OCI-LY1 (cell line): Measurements from ENCODE around the gene DHRS7C.
A peak's percentile ranks its signal among the peaks of the same experiment; 100 is the strongest.

Experiments
- H2AFZ ChIP-seq: fragments of 200-600 bp; sonication (generic), shearing (Covaris generic); 2 replicates; pipeline ENCODE4 v1.6.0; 2014; ENCODE audit warnings: antibody characterized with exemption, mild to moderate bottlenecking, low read length
- H3F3A ChIP-seq: fragments of 200-600 bp; sonication (generic), shearing (Covaris generic); 2 replicates; pipeline ENCODE4 v1.6.0; 2014; ENCODE audit warnings: mild to moderate bottlenecking, antibody characterized with exemption, low read length, moderate library complexity; ENCODE audit not compliant: insufficient read depth
- H3K27ac ChIP-seq: fragments of 200-600 bp; sonication (generic); 2 replicates; pipeline ENCODE4 v1.5.1; 2014; ENCODE audit warnings: low read length, mixed run types, mild to moderate bottlenecking, low read depth; ENCODE audit not compliant: poor library complexity, severe bottlenecking
- H3K27me3 ChIP-seq: fragments of 200-600 bp; sonication (generic); 2 replicates; pipeline ENCODE4 v1.6.0; 2014; ENCODE audit warnings: antibody characterized with exemption, mild to moderate bottlenecking, low read length, moderate library complexity; ENCODE audit not compliant: insufficient read depth
- H3K36me3 ChIP-seq: fragments of 200-600 bp; sonication (generic); 2 replicates; pipeline ENCODE4 v1.6.1; 2014; ENCODE audit warnings: mild to moderate bottlenecking, antibody characterized with exemption, low read length, moderate library complexity, mixed read lengths; ENCODE audit not compliant: insufficient read depth
- H3K4me1 ChIP-seq: fragments of 200-600 bp; sonication (generic); 2 replicates; pipeline ENCODE4 v1.5.1; 2014; ENCODE audit warnings: mild to moderate bottlenecking, low read length, moderate library complexity; ENCODE audit not compliant: insufficient read depth, severe bottlenecking
- H3K4me2 ChIP-seq: fragments of 200-600 bp; sonication (generic), shearing (Covaris generic); 2 replicates; pipeline ENCODE4 v1.6.1; 2014; ENCODE audit warnings: low read length
- H3K4me3 ChIP-seq: fragments of 200-600 bp; sonication (generic); 2 replicates; pipeline ENCODE4 v1.5.1; 2014; ENCODE audit warnings: low read length, low read depth, mild to moderate bottlenecking, mixed read lengths; ENCODE audit not compliant: poor library complexity, severe bottlenecking
- H3K79me2 ChIP-seq: fragments of 200-600 bp; shearing (Covaris generic); 2 replicates; pipeline ENCODE4 v1.6.1; 2016; ENCODE audit warnings: mixed run types, low read length, mixed read lengths; ENCODE audit not compliant: insufficient read depth
- H3K9ac ChIP-seq: fragments of 200-600 bp; sonication (generic), shearing (Covaris generic); 2 replicates; pipeline ENCODE4 v1.6.1; 2014; ENCODE audit warnings: mild to moderate bottlenecking, low read length, mixed read lengths
- H3K9me2 ChIP-seq: fragments of 200-600 bp; sonication (generic), shearing (Covaris generic); 2 replicates; pipeline ENCODE4 v1.6.1; 2014; ENCODE audit warnings: low read depth, mild to moderate bottlenecking, low read length, mixed read lengths
- H3K9me3 ChIP-seq: fragments of 200-600 bp; shearing (Covaris generic); 2 replicates; pipeline ENCODE4 v1.6.1; 2014; ENCODE audit warnings: low read length, mixed read lengths
- H4K20me1 ChIP-seq: fragments of 200-600 bp; sonication (generic), shearing (Covaris generic); 2 replicates; pipeline ENCODE4 v1.6.0; 2016; ENCODE audit warnings: mild to moderate bottlenecking, low read length; ENCODE audit not compliant: insufficient read depth
- EZH2 ChIP-seq: fragments of 200-600 bp; sonication (generic), shearing (Covaris generic); IDR thresholded peaks from 2 replicates; pipeline ENCODE4 v1.8.0; 2017; ENCODE audit warnings: borderline replicate concordance, mixed run types, mild to moderate bottlenecking, antibody characterized with exemption, low read length, moderate library complexity, mixed read lengths
- TF ChIP-seq, protein P1 (sequence below): fragments of 200-600 bp; sonication (generic), shearing (Covaris generic); IDR thresholded peaks from 2 replicates; pipeline ENCODE4 v1.5.1; 2017; ENCODE audit warnings: mild to moderate bottlenecking, antibody characterized with exemption, low read length, moderate library complexity, mixed read lengths

DHRS7C gene

DNA sequence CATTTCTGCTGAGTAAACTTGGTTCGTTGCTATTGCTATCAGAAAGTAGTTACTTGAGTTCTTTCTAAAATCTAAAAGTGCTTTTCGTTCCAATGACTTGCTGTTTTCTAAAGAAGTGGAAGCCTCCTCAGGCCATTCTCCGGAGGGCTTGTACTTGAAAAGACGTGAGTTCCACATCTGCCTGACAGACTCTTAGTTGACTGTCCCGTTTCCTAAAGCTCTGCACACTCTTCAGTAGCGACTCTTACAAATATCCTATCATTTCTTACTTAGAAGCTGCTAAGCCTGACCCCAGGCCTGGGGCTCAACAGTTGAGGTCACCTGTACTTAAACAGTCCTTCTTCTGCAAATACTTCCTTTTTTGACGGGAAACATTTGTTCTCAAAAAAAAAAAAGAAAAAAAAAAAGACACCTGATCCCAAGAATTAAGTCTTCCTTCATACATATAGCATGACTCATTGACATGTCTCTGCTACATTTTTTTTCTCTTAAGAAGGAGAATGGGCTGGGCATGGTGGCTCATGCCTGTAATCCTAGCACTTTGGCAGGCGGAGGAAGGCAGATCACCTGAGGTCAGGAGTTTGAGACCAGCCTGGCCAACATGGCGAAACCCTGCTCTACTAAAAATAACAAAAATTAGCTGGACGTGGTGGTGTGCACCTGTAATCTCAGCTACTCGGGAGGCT, 61.5 kb downstream of the DHRS7C start:
- H3K9ac ChIP-seq: no peak overlapping the region
- H3F3A ChIP-seq: no peaks in the 10 kb centered on the region
- no peak overlapping the region for H3K27ac ChIP-seq
- no peaks in the 10 kb centered on the region for H4K20me1 ChIP-seq
- H3K4me3 ChIP-seq: no peak overlapping the region
- H3K9me2 ChIP-seq: no peaks in the 10 kb centered on the region
- no peaks in the 10 kb centered on the region for H3K4me1 ChIP-seq
- TF ChIP-seq EZH2: no peak
- TF ChIP-seq, protein P1, sequence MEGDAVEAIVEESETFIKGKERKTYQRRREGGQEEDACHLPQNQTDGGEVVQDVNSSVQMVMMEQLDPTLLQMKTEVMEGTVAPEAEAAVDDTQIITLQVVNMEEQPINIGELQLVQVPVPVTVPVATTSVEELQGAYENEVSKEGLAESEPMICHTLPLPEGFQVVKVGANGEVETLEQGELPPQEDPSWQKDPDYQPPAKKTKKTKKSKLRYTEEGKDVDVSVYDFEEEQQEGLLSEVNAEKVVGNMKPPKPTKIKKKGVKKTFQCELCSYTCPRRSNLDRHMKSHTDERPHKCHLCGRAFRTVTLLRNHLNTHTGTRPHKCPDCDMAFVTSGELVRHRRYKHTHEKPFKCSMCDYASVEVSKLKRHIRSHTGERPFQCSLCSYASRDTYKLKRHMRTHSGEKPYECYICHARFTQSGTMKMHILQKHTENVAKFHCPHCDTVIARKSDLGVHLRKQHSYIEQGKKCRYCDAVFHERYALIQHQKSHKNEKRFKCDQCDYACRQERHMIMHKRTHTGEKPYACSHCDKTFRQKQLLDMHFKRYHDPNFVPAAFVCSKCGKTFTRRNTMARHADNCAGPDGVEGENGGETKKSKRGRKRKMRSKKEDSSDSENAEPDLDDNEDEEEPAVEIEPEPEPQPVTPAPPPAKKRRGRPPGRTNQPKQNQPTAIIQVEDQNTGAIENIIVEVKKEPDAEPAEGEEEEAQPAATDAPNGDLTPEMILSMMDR: no peak
- H3K36me3 ChIP-seq: no peaks in the 10 kb centered on the region
- no peak overlapping the region for H2AFZ ChIP-seq
- H3K4me2 ChIP-seq: no peak overlapping the region
- no peaks in the 10 kb centered on the region for H3K27me3 ChIP-seq
- H3K9me3 ChIP-seq: no peaks in the 10 kb centered on the region
- no peaks in the 10 kb centered on the region for H3K79me2 ChIP-seq

DNA sequence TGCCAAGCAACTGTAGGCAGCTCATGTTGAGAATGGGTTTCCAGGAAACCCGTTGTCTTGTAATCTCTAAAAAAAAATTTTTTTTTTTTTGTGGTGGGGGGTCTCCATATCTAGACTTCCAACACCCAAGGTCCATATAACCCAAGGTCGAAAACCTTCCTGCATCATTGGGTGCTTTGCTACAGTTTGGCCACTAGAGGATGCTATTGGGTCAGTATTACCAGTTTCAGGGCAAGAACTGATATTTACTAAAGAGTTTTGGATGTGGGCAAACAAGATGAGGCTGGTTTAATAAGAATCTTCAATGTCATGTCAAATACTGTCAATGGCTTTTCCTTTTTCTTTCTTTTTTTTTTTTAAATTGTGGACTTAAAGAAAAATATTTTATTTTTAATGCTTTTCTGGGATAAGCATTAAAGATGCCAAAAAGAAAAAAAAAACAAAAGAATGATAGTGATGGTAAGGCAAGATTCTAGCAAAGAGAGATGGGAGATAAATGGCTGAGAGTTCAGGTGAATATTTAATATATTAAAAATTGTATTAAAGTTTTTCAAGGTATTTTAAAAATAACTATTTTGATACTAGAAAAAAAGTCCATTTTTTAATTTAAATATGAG, 62.2 kb downstream of the DHRS7C start:
- H3F3A ChIP-seq: no peaks in the 10 kb centered on the region
- H3K27ac ChIP-seq: no peak overlapping the region
- no peaks in the 10 kb centered on the region for H3K4me1 ChIP-seq
- H3K9me3 ChIP-seq: no peaks in the 10 kb centered on the region
- H3K4me2 ChIP-seq: no peak overlapping the region
- no peaks in the 10 kb centered on the region for H3K27me3 ChIP-seq
- H4K20me1 ChIP-seq: no peaks in the 10 kb centered on the region
- TF ChIP-seq, protein P1: peak; percentile 92
- TF ChIP-seq EZH2: no peak
- H3K79me2 ChIP-seq: no peaks in the 10 kb centered on the region
- H2AFZ ChIP-seq: no peak overlapping the region
- H3K9me2 ChIP-seq: no peaks in the 10 kb centered on the region
- H3K36me3 ChIP-seq: no peaks in the 10 kb centered on the region
- no peak overlapping the region for H3K4me3 ChIP-seq
- no peak overlapping the region for H3K9ac ChIP-seq

DNA sequence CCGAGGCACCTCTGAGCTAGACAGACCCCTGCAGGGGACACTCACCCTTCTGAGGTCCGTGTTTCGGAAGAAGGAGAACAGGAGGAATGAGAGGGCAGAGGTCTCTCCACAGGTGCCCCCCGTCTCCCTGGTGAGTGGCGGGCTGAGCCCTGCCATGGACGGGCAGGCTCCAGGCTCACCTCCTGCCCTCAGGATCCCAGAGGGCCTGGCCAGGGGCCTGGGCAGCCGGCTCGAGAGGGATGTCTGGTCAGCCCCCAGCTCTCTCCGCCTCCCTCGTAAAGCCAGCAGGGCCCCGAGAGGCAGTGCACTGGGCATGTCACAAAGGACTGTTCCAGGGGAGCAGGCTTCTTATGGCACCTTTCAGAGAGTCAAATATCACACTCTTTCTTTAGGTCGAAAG, 62.8 kb downstream of the DHRS7C start:
- Histone ChIP-seq H3K9ac (no peak overlapping the region), H3K4me3 (no peak overlapping the region), H3K27me3 (no peaks in the 10 kb centered on the region), H3K9me3 (no peaks in the 10 kb centered on the region), H3K27ac (no peak overlapping the region), H3F3A (no peaks in the 10 kb centered on the region), H3K4me1 (no peaks in the 10 kb centered on the region), H3K9me2 (no peaks in the 10 kb centered on the region), H4K20me1 (no peaks in the 10 kb centered on the region), H3K4me2 (no peak overlapping the region), H3K36me3 (no peaks in the 10 kb centered on the region), H2AFZ (no peak overlapping the region), H3K79me2 (no peaks in the 10 kb centered on the region)
- TF ChIP-seq EZH2: no peak
